OCI-LY1 (cell line): Measurements from ENCODE around the gene STAC2.

Experiments used
- H2AFZ ChIP-seq: fragments of 200-600 bp; sonication (generic), shearing (Covaris generic); 2 replicates; pipeline ENCODE4 v1.6.0; 2014; ENCODE audit warnings: antibody characterized with exemption, mild to moderate bottlenecking, low read length
- H3F3A ChIP-seq: fragments of 200-600 bp; sonication (generic), shearing (Covaris generic); 2 replicates; pipeline ENCODE4 v1.6.0; 2014; ENCODE audit warnings: mild to moderate bottlenecking, antibody characterized with exemption, low read length, moderate library complexity; ENCODE audit not compliant: insufficient read depth
- H3K27ac ChIP-seq: fragments of 200-600 bp; sonication (generic); 2 replicates; pipeline ENCODE4 v1.5.1; 2014; ENCODE audit warnings: low read length, mixed run types, mild to moderate bottlenecking, low read depth; ENCODE audit not compliant: poor library complexity, severe bottlenecking
- H3K27me3 ChIP-seq: fragments of 200-600 bp; sonication (generic); 2 replicates; pipeline ENCODE4 v1.6.0; 2014; ENCODE audit warnings: antibody characterized with exemption, mild to moderate bottlenecking, low read length, moderate library complexity; ENCODE audit not compliant: insufficient read depth
- H3K36me3 ChIP-seq: fragments of 200-600 bp; sonication (generic); 2 replicates; pipeline ENCODE4 v1.6.1; 2014; ENCODE audit warnings: mild to moderate bottlenecking, antibody characterized with exemption, low read length, moderate library complexity, mixed read lengths; ENCODE audit not compliant: insufficient read depth
- H3K4me1 ChIP-seq: fragments of 200-600 bp; sonication (generic); 2 replicates; pipeline ENCODE4 v1.5.1; 2014; ENCODE audit warnings: mild to moderate bottlenecking, low read length, moderate library complexity; ENCODE audit not compliant: insufficient read depth, severe bottlenecking
- H3K4me2 ChIP-seq: fragments of 200-600 bp; sonication (generic), shearing (Covaris generic); 2 replicates; pipeline ENCODE4 v1.6.1; 2014; ENCODE audit warnings: low read length
- H3K4me3 ChIP-seq: fragments of 200-600 bp; sonication (generic); 2 replicates; pipeline ENCODE4 v1.5.1; 2014; ENCODE audit warnings: low read length, low read depth, mild to moderate bottlenecking, mixed read lengths; ENCODE audit not compliant: poor library complexity, severe bottlenecking
- H3K79me2 ChIP-seq: fragments of 200-600 bp; shearing (Covaris generic); 2 replicates; pipeline ENCODE4 v1.6.1; 2016; ENCODE audit warnings: mixed run types, low read length, mixed read lengths; ENCODE audit not compliant: insufficient read depth
- H3K9ac ChIP-seq: fragments of 200-600 bp; sonication (generic), shearing (Covaris generic); 2 replicates; pipeline ENCODE4 v1.6.1; 2014; ENCODE audit warnings: mild to moderate bottlenecking, low read length, mixed read lengths
- H3K9me2 ChIP-seq: fragments of 200-600 bp; sonication (generic), shearing (Covaris generic); 2 replicates; pipeline ENCODE4 v1.6.1; 2014; ENCODE audit warnings: low read depth, mild to moderate bottlenecking, low read length, mixed read lengths
- H3K9me3 ChIP-seq: fragments of 200-600 bp; shearing (Covaris generic); 2 replicates; pipeline ENCODE4 v1.6.1; 2014; ENCODE audit warnings: low read length, mixed read lengths
- H4K20me1 ChIP-seq: fragments of 200-600 bp; sonication (generic), shearing (Covaris generic); 2 replicates; pipeline ENCODE4 v1.6.0; 2016; ENCODE audit warnings: mild to moderate bottlenecking, low read length; ENCODE audit not compliant: insufficient read depth
- CTCF ChIP-seq: fragments of 200-600 bp; sonication (generic), shearing (Covaris generic); IDR thresholded peaks from 2 replicates; pipeline ENCODE4 v1.5.1; 2017; ENCODE audit warnings: mild to moderate bottlenecking, antibody characterized with exemption, low read length, moderate library complexity, mixed read lengths
- EZH2 ChIP-seq: fragments of 200-600 bp; sonication (generic), shearing (Covaris generic); IDR thresholded peaks from 2 replicates; pipeline ENCODE4 v1.8.0; 2017; ENCODE audit warnings: borderline replicate concordance, mixed run types, mild to moderate bottlenecking, antibody characterized with exemption, low read length, moderate library complexity, mixed read lengths

Gene STAC2

GRCh38 chr17:39225308-39225958, at the start of gene STAC2:
STAC2 (minus strand) TSS chr17:39225945; CDS start chr17:39225502, 443 bp downstream.
- no peak within 1 kb of the TSS for H3K27ac ChIP-seq
- H3K79me2 ChIP-seq, result no peaks in the 10 kb centered on the region
- no peak within 1 kb of the TSS for H3K4me2 ChIP-seq
- no peaks in the 10 kb centered on the region for H3F3A ChIP-seq
- no peaks in the 10 kb centered on the region for H3K36me3 ChIP-seq
- no peak within 1 kb of the TSS for H3K9ac ChIP-seq
- no peak within 1 kb of the TSS for H2AFZ ChIP-seq
- H3K4me1 ChIP-seq, result no peaks in the 10 kb centered on the region
- TF ChIP-seq EZH2, result no peak
- TF ChIP-seq CTCF, result no peak
- H3K4me3 ChIP-seq, result no peak within 1 kb of the TSS
- H3K27me3 ChIP-seq, result 0 out of 2 replicates have a peak, but pooled peaks cover 5% of the 10 kb centered on the region
- H4K20me1 ChIP-seq, result no peaks in the 10 kb centered on the region
- no peaks in the 10 kb centered on the region for H3K9me2 ChIP-seq
- H3K9me3 ChIP-seq, result no peaks in the 10 kb centered on the region

GRCh38 chr17:39271546-39271945, 45.8 kb upstream of the STAC2 start:
- H3F3A ChIP-seq, result no peaks in the 10 kb centered on the region
- H3K9ac ChIP-seq, result no peak overlapping the region

GRCh38 chr17:39270923-39271322, 45.2 kb upstream of the STAC2 start:
- Histone ChIP-seq H3K27me3 (no peaks in the 10 kb centered on the region), H3K4me3 (no peak overlapping the region), H3K79me2 (no peaks in the 10 kb centered on the region), H3K9me3 (no peaks in the 10 kb centered on the region), H2AFZ (no peak overlapping the region), H3K36me3 (no peaks in the 10 kb centered on the region; the same call in 1 of the 2 replicates), H3K27ac (no peak overlapping the region), H3K9me2 (no peaks in the 10 kb centered on the region), H3K4me2 (no peak overlapping the region), H3K4me1 (no peaks in the 10 kb centered on the region), H4K20me1 (no peaks in the 10 kb centered on the region), H3K9ac (no peak overlapping the region), H3F3A (no peaks in the 10 kb centered on the region)
- TF ChIP-seq EZH2 (no peak), CTCF (peak; percentile 62)

More at GRCh38 chr17:39271546-39271945, 45.8 kb upstream of the STAC2 start:
- Histone ChIP-seq H3K4me1 (no peaks in the 10 kb centered on the region), H4K20me1 (no peaks in the 10 kb centered on the region), H3K9me3 (no peaks in the 10 kb centered on the region), H3K4me2 (no peak overlapping the region), H3K36me3 (no peaks in the 10 kb centered on the region; the same call in 1 of the 2 replicates), H3K4me3 (no peak overlapping the region), H3K27ac (no peak overlapping the region), H2AFZ (no peak overlapping the region), H3K27me3 (no peaks in the 10 kb centered on the region), H3K79me2 (no peaks in the 10 kb centered on the region), H3K9me2 (no peaks in the 10 kb centered on the region)
- TF ChIP-seq CTCF (no peak), EZH2 (no peak)
